GM12872 (cell line): ENCODE measurements around the gene RESP18.

ENCODE experiments used
- CTCF ChIP-seq: IDR thresholded peaks from 3 replicates; pipeline ENCODE4 v1.5.1; 2011; ENCODE audit warnings: low read depth, mild to moderate bottlenecking, low read length, moderate library complexity; ENCODE audit not compliant: insufficient read depth

Gene RESP18

GRCh38 chr2:219325136-219325535 is 7.4 kb downstream of the RESP18 start:
- TF ChIP-seq CTCF = no peak

- TF ChIP-seq CTCF = no peak
Measured at GRCh38 chr2:219323434-219323833, 9.1 kb downstream of the RESP18 start.

- no peak for TF ChIP-seq CTCF
Measured at GRCh38 chr2:219314804-219315468, 17.6 kb downstream of the RESP18 start.

GRCh38 chr2:219309278-219309677 is 23.3 kb downstream of the RESP18 start, which contains the start of gene PTPRN:
Gene PTPRN, minus strand, starts transcription at chr2:219309401. Its CDS starts 69 bp downstream, at chr2:219309332.
- TF ChIP-seq CTCF = no peak

GRCh38 chr2:219308142-219309101 is 24.1 kb downstream of the RESP18 start:
- no peak for TF ChIP-seq CTCF

GRCh38 chr2:219306047-219306446 is 26.5 kb downstream of the RESP18 start:
- TF ChIP-seq CTCF = no peak

GRCh38 chr2:219304223-219304622 is 28.3 kb downstream of the RESP18 start:
- TF ChIP-seq CTCF = no peak
